ENCODE measurements around the gene PLEKHJ1.

DNA sequence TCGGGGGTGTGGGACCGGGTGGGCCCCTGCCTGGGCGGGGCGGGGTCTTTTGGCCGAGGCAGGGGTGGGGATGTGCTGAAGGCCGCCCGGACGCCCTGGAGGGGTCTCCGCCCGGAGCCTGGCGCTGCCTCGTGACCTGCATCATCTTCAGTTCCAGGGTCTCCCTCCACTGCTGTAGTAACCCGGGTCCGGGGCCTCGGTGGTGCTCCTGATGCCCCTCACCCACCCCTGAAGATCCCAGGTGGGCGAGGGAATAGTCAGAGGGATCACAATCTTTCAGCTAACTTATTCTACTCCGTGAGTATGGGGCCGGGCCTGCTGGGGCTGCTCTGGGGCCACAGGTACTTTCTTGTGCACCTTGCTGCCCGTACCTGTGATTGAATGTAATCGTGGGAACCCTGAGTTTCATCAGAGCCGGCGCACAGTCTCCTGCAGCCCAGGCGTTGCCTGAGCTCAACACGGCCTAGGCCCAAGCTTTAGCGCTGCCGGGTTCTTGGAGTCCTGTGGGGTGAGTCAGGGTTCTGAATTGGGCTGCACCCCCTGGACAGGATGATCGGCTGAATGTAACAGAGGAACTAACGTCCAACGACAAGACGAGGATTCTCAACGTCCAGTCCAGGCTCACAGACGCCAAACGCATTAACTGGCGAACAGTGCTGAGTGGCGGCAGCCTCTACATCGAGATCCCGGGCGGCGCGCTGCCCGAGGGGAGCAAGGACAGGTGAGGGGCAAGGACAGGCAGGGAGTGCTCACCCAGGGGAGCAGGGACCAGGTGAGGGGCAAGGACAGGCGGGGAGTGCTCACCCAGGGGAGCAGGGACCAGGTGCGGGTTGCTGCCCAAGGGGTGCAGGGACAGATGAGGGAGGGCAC, 35.3 kb upstream of the PLEKHJ1 start:
- TF ChIP-seq, protein P1, sequence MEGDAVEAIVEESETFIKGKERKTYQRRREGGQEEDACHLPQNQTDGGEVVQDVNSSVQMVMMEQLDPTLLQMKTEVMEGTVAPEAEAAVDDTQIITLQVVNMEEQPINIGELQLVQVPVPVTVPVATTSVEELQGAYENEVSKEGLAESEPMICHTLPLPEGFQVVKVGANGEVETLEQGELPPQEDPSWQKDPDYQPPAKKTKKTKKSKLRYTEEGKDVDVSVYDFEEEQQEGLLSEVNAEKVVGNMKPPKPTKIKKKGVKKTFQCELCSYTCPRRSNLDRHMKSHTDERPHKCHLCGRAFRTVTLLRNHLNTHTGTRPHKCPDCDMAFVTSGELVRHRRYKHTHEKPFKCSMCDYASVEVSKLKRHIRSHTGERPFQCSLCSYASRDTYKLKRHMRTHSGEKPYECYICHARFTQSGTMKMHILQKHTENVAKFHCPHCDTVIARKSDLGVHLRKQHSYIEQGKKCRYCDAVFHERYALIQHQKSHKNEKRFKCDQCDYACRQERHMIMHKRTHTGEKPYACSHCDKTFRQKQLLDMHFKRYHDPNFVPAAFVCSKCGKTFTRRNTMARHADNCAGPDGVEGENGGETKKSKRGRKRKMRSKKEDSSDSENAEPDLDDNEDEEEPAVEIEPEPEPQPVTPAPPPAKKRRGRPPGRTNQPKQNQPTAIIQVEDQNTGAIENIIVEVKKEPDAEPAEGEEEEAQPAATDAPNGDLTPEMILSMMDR (IDR thresholded peaks at IDR 0.05): no peak
- TF ChIP-seq POLR2A (IDR thresholded peaks at IDR 0.05): no peak
